ENCODE results near the gene HSD17B12. TPM values are rescaled to one million over a fixed set of nuclear protein-coding genes. Genes with fewer than 3 reads are reported as not detected.

Gene HSD17B12
- total RNA-seq, 1 experiment from 2014 or later, result 307 TPM

DNA sequence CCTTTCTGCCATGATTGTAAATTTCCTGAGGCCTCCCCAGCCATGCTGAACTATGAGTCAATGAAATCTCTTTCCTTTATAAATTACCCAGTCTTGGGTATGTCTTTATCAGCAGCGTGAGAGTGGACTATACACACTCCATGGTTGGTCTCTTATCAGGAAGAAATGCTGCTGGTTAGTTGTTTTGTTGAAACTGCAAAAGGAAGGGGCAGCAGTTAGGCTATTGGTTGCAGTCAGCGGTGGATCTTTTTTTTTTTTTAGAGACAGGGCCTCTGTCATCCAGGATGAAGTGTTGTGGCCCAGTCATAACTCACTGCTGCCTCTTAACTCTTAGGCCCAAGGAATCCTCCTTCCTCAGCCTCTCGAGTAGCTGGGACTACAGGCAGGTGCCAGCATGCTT is 51.7 kb downstream of the HSD17B12 start:
- no peak overlapping the region for H3K4me3 ChIP-seq (ENCODE audit: low read depth, low read length, poor library complexity, severe bottlenecking)
- ChIA-PET CTCF (no interaction called here), POLR2A (ENCODE audit: low non-redundant PET) (no interaction called here)
- H3K27ac ChIP-seq (ENCODE audit: low read depth, low read length, poor library complexity, severe bottlenecking), result no peak overlapping the region
- intact Hi-C loops (cut with micrococcal nuclease; ENCODE audit: unreplicated experiment), result no loop called here
- H3K36me3 ChIP-seq (ENCODE audit: insufficient read depth, low read length, poor library complexity, severe bottlenecking), result peaks cover 12% of the 10 kb centered on the region
- H3K27me3 ChIP-seq (replicated peaks; ENCODE audit: insufficient read depth, low read depth, low read length, poor library complexity), result no peaks in the 10 kb centered on the region
- TF ChIP-seq, protein P1, sequence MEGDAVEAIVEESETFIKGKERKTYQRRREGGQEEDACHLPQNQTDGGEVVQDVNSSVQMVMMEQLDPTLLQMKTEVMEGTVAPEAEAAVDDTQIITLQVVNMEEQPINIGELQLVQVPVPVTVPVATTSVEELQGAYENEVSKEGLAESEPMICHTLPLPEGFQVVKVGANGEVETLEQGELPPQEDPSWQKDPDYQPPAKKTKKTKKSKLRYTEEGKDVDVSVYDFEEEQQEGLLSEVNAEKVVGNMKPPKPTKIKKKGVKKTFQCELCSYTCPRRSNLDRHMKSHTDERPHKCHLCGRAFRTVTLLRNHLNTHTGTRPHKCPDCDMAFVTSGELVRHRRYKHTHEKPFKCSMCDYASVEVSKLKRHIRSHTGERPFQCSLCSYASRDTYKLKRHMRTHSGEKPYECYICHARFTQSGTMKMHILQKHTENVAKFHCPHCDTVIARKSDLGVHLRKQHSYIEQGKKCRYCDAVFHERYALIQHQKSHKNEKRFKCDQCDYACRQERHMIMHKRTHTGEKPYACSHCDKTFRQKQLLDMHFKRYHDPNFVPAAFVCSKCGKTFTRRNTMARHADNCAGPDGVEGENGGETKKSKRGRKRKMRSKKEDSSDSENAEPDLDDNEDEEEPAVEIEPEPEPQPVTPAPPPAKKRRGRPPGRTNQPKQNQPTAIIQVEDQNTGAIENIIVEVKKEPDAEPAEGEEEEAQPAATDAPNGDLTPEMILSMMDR (conservative IDR thresholded peaks at IDR 0.05; ENCODE audit: low read depth, low read length), result no peak
- no peak for TF ChIP-seq EZH2 (IDR thresholded peaks at IDR 0.05; ENCODE audit: borderline replicate concordance, low read depth, low read length, poor library complexity, severe bottlenecking)
- BruUV-seq (replicated peaks), result no TSS peak
- peaks cover 21% of the 10 kb centered on the region for H3K4me1 ChIP-seq (ENCODE audit: insufficient read depth, low read length, poor library complexity, severe bottlenecking)
- no peaks in the 10 kb centered on the region for H3K9me3 ChIP-seq (ENCODE audit: low read depth, low read length, poor library complexity, severe bottlenecking)
- DNase-seq (ENCODE audit: low spot score), result no peak

DNA sequence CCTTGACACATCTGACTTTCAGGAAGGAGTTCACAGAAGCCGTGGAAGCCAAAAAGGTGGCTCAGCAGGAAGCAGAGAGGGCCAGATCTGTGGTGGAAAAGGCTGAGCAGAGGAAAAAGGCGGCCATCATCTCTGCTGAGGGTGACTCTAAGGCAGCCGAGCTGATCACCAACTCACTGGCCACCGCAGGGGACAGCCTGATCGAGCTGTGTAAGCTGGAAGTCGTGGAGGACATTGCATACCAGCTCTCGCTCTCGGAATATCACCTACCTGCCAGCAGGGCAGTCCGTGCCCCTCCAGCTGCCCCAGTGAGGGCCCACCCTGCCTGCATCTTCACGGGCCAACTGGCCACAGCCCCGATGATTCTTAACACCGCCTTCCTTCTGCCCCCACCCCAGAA is 53.7 kb downstream of the HSD17B12 start:
- Histone ChIP-seq H3K27me3 (replicated peaks; ENCODE audit: insufficient read depth, low read depth, low read length, poor library complexity) (no peaks in the 10 kb centered on the region), H3K4me3 (ENCODE audit: low read depth, low read length, poor library complexity, severe bottlenecking) (no peak overlapping the region), H3K27ac (ENCODE audit: low read depth, low read length, poor library complexity, severe bottlenecking) (no peak overlapping the region), H3K36me3 (ENCODE audit: insufficient read depth, low read length, poor library complexity, severe bottlenecking) (peaks cover 12% of the 10 kb centered on the region), H3K9me3 (ENCODE audit: low read depth, low read length, poor library complexity, severe bottlenecking) (no peaks in the 10 kb centered on the region), H3K4me1 (ENCODE audit: insufficient read depth, low read length, poor library complexity, severe bottlenecking) (peaks cover 41% of the 10 kb centered on the region)
- no TSS peak for BruUV-seq (replicated peaks)
- ChIA-PET POLR2A (ENCODE audit: low non-redundant PET) (no interaction called here), CTCF (no interaction called here)
- TF ChIP-seq EZH2 (IDR thresholded peaks at IDR 0.05; ENCODE audit: borderline replicate concordance, low read depth, low read length, poor library complexity, severe bottlenecking), result no peak
- TF ChIP-seq, protein P1 (conservative IDR thresholded peaks at IDR 0.05; ENCODE audit: low read depth, low read length), result no peak
- intact Hi-C loops (cut with micrococcal nuclease; ENCODE audit: unreplicated experiment), result no loop called here
- no peak for DNase-seq (ENCODE audit: low spot score)

DNA sequence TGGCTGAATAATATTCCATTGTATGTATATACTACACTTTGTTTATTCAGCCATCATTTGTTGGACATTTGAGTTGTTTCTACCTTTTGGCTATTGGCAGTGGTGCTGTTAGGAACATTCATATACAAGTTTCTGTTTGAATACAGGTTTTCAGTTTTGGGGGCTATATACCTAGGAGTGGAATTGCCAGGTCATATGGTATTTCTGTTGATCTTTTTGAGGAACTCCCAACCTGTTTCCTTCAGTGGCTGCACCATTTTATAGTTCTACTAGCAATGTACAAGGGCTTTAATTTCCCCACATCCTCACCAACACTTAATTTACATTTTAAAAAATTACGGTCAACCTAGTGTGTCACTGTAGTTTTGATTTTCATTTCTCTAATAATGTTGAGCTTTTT is 54.6 kb downstream of the HSD17B12 start:
- H3K27me3 ChIP-seq (replicated peaks; ENCODE audit: insufficient read depth, low read depth, low read length, poor library complexity), result no peaks in the 10 kb centered on the region
- intact Hi-C loops (cut with micrococcal nuclease; ENCODE audit: unreplicated experiment), result no loop called here
- peaks cover 47% of the 10 kb centered on the region for H3K4me1 ChIP-seq (ENCODE audit: insufficient read depth, low read length, poor library complexity, severe bottlenecking)
- CTCF ChIA-PET, result no interaction called here
- no peak overlapping the region for H3K4me3 ChIP-seq (ENCODE audit: low read depth, low read length, poor library complexity, severe bottlenecking)
- no peaks in the 10 kb centered on the region for H3K9me3 ChIP-seq (ENCODE audit: low read depth, low read length, poor library complexity, severe bottlenecking)
- peak overlapping the region; percentile 97 for H3K27ac ChIP-seq (ENCODE audit: low read depth, low read length, poor library complexity, severe bottlenecking)
- POLR2A ChIA-PET (ENCODE audit: low non-redundant PET), result no interaction called here
- TF ChIP-seq, protein P1 (conservative IDR thresholded peaks at IDR 0.05; ENCODE audit: low read depth, low read length), result no peak
- no peak for TF ChIP-seq EZH2 (IDR thresholded peaks at IDR 0.05; ENCODE audit: borderline replicate concordance, low read depth, low read length, poor library complexity, severe bottlenecking)
- DNase-seq (ENCODE audit: low spot score), result no peak
- H3K36me3 ChIP-seq (ENCODE audit: insufficient read depth, low read length, poor library complexity, severe bottlenecking), result peaks cover 12% of the 10 kb centered on the region
- no TSS peak for BruUV-seq (replicated peaks)
